NT2/D1 (cell line): ENCODE results near the gene PCDHA10.

ENCODE experiments used
- SUZ12 ChIP-seq: IDR thresholded peaks from 2 replicates; pipeline ENCODE4 v1.6.1; 2011; ENCODE audit not compliant: insufficient read length, insufficient read depth; ENCODE audit errors: extremely low read depth
- YY1 ChIP-seq: IDR thresholded peaks from 2 replicates; pipeline ENCODE4 v1.6.1; 2011; ENCODE audit not compliant: insufficient read length, insufficient read depth
- ZNF274 ChIP-seq: IDR thresholded peaks from 2 replicates; pipeline ENCODE4 v1.6.1; 2011; ENCODE audit warnings: mild to moderate bottlenecking, low read depth, low read length

DNA sequence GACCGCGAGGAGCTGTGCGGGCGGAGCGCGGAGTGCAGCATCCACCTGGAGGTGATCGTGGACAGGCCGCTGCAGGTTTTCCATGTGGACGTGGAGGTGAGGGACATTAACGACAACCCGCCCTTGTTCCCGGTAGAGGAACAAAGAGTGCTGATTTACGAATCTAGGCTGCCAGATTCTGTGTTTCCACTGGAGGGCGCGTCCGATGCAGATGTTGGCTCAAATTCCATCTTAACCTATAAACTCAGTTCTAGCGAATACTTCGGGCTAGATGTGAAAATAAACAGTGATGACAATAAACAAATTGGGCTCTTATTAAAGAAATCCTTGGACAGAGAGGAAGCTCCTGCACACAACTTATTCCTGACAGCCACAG lies 27.3 kb upstream of the PCDHA10 start:
- TF ChIP-seq SUZ12 (no peak), ZNF274 (no peak), YY1 (no peak)
